ENCODE measurements around the gene CEP250. TPM values are rescaled to one million over a fixed set of nuclear protein-coding genes. Genes with fewer than 3 reads are reported as not detected.
"Not testable (repeated sequence)": the region's sequence is repeated elsewhere in the genome, so short reads cannot be mapped to it uniquely, and the experiment has no call there.

CEP250 gene
- total RNA-seq, 2 experiments from 2014 or later: 72.1 to 74.5 TPM

- Mint-ChIP-seq H3K27ac (no peak overlapping the region), H3K36me3 (ENCODE audit: low read depth) (peaks cover 64% of the 10 kb centered on the region), H3K27me3 (ENCODE audit: low read depth) (no peaks in the 10 kb centered on the region), H3K4me1 (ENCODE audit: low read depth) (peaks cover 38% of the 10 kb centered on the region), H3K9me3 (ENCODE audit: insufficient read depth) (no peaks in the 10 kb centered on the region), H3K4me3 (no peak overlapping the region)
- ATAC-seq: no peak
- ChIA-PET POLR2A (interaction anchor here (1.5 kb wide), 1 partner anchor 18 kb away, joined by 4 read pairs; no protein-coding TSS in a partner anchor), CTCF (interaction anchor here (1.3 kb wide), 1 partner anchor 29 kb away, joined by 3 read pairs; no protein-coding TSS in a partner anchor)
- DNase-seq: no peak
Measured at GRCh38 chr20:35508493-35509218, 53.3 kb downstream of the CEP250 start.

GRCh38 chr20:35510951-35511735 lies 55.7 kb downstream of the CEP250 start:
- ChIA-PET CTCF (interaction anchor here (0.5 to 0.9 kb wide), 2 partner anchors 48 to 444 kb away, joined by 3 read pairs; partner anchors contain the start of gene SCAND1), POLR2A (interaction anchor here (0.7 to 1.4 kb wide), 2 partner anchors 20 to 56 kb away, joined by 3 to 8 read pairs; no protein-coding TSS in a partner anchor)
- no peaks in the 10 kb centered on the region for H3K27me3 Mint-ChIP-seq (ENCODE audit: low read depth)
- no peak overlapping the region for H3K4me3 Mint-ChIP-seq
- H3K36me3 Mint-ChIP-seq (ENCODE audit: low read depth): peaks cover 52% of the 10 kb centered on the region
- H3K27ac Mint-ChIP-seq: no peak overlapping the region
- peaks cover 15% of the 10 kb centered on the region for H3K4me1 Mint-ChIP-seq (ENCODE audit: low read depth)
- no peak for DNase-seq
- ATAC-seq: no peak
- H3K9me3 Mint-ChIP-seq (ENCODE audit: insufficient read depth): no peaks in the 10 kb centered on the region

GRCh38 chr20:35511814-35512420 lies 56.5 kb downstream of the CEP250 start:
- no peaks in the 10 kb centered on the region for H3K9me3 Mint-ChIP-seq (ENCODE audit: insufficient read depth)
- ATAC-seq (no peak), DNase-seq (no peak)
- peaks cover 45% of the 10 kb centered on the region for H3K36me3 Mint-ChIP-seq (ENCODE audit: low read depth)
- ChIA-PET POLR2A (no interaction called here), CTCF (no interaction called here)
- no peak overlapping the region for H3K27ac Mint-ChIP-seq
- H3K4me3 Mint-ChIP-seq: no peak overlapping the region
- H3K4me1 Mint-ChIP-seq (ENCODE audit: low read depth): peaks cover 7% of the 10 kb centered on the region
- no peaks in the 10 kb centered on the region for H3K27me3 Mint-ChIP-seq (ENCODE audit: low read depth)

GRCh38 chr20:35514371-35514932 lies 59.1 kb downstream of the CEP250 start:
- ATAC-seq (no peak), DNase-seq (no peak)
- no peak overlapping the region for H3K4me3 Mint-ChIP-seq
- no peaks in the 10 kb centered on the region for H3K4me1 Mint-ChIP-seq (ENCODE audit: low read depth)
- peaks cover 28% of the 10 kb centered on the region for H3K36me3 Mint-ChIP-seq (ENCODE audit: low read depth)
- H3K27me3 Mint-ChIP-seq (ENCODE audit: low read depth): no peaks in the 10 kb centered on the region
- CTCF ChIA-PET: no interaction called here
- no peaks in the 10 kb centered on the region for H3K9me3 Mint-ChIP-seq (ENCODE audit: insufficient read depth)
- no peak overlapping the region for H3K27ac Mint-ChIP-seq
- POLR2A ChIA-PET: no interaction called here

- Mint-ChIP-seq H3K4me1 (ENCODE audit: low read depth) (no peaks in the 10 kb centered on the region), H3K4me3 (no peak overlapping the region), H3K27me3 (ENCODE audit: low read depth) (no peaks in the 10 kb centered on the region), H3K27ac (no peak overlapping the region), H3K9me3 (ENCODE audit: insufficient read depth) (no peaks in the 10 kb centered on the region), H3K36me3 (ENCODE audit: low read depth) (peaks cover 23% of the 10 kb centered on the region)
- DNase-seq (no peak), ATAC-seq (no peak)
- CTCF ChIA-PET: no interaction called here
- POLR2A ChIA-PET: interaction anchor here (0.9 kb wide), 1 partner anchor 12 kb away, joined by 4 read pairs; no protein-coding TSS in a partner anchor
Measured at GRCh38 chr20:35515341-35515740, 59.9 kb downstream of the CEP250 start.

- Mint-ChIP-seq H3K4me1 (ENCODE audit: low read depth) (no peaks in the 10 kb centered on the region), H3K27me3 (ENCODE audit: low read depth) (no peaks in the 10 kb centered on the region), H3K36me3 (ENCODE audit: low read depth) (peaks cover 20% of the 10 kb centered on the region), H3K27ac (no peak overlapping the region), H3K4me3 (no peak overlapping the region), H3K9me3 (ENCODE audit: insufficient read depth) (no peaks in the 10 kb centered on the region)
- POLR2A ChIA-PET: interaction anchor here (0.9 kb wide), 2 partner anchors 10 to 13 kb away, joined by 4 read pairs; no protein-coding TSS in a partner anchor
- ATAC-seq (no peak), DNase-seq (no peak)
- CTCF ChIA-PET: no interaction called here
Measured at GRCh38 chr20:35515949-35516645, 60.7 kb downstream of the CEP250 start.

- DNase-seq: no peak
- CTCF ChIA-PET: interaction anchor here (1.0 kb wide), 1 partner anchor 25 kb away, joined by 3 read pairs; no protein-coding TSS in a partner anchor
- no peak overlapping the region for H3K4me3 Mint-ChIP-seq
- no peaks in the 10 kb centered on the region for H3K27me3 Mint-ChIP-seq (ENCODE audit: low read depth)
- H3K36me3 Mint-ChIP-seq (ENCODE audit: low read depth): peaks cover 12% of the 10 kb centered on the region
- POLR2A ChIA-PET: interaction anchor here (1.2 kb wide), 1 partner anchor 27 kb away, joined by 3 read pairs; no protein-coding TSS in a partner anchor
- H3K9me3 Mint-ChIP-seq (ENCODE audit: insufficient read depth): no peaks in the 10 kb centered on the region
- no peak overlapping the region for H3K27ac Mint-ChIP-seq
- no peaks in the 10 kb centered on the region for H3K4me1 Mint-ChIP-seq (ENCODE audit: low read depth)
- no peak for ATAC-seq
Measured at GRCh38 chr20:35517125-35517524, 61.7 kb downstream of the CEP250 start.

- CTCF ChIA-PET: interaction anchor here (1.0 kb wide), 1 partner anchor 25 kb away, joined by 3 read pairs; no protein-coding TSS in a partner anchor
- H3K4me3 Mint-ChIP-seq; H3K9me3 Mint-ChIP-seq (ENCODE audit: insufficient read depth); DNase-seq; H3K36me3 Mint-ChIP-seq (ENCODE audit: low read depth); ATAC-seq; H3K27ac Mint-ChIP-seq; H3K27me3 Mint-ChIP-seq (ENCODE audit: low read depth); H3K4me1 Mint-ChIP-seq (ENCODE audit: low read depth): not testable (repeated sequence)
- POLR2A ChIA-PET: interaction anchor here (1.2 kb wide), 1 partner anchor 27 kb away, joined by 3 read pairs; no protein-coding TSS in a partner anchor
Measured at GRCh38 chr20:35517767-35518166, 62.4 kb downstream of the CEP250 start.

- H3K27me3 Mint-ChIP-seq (ENCODE audit: low read depth): no peaks in the 10 kb centered on the region
- H3K9me3 Mint-ChIP-seq (ENCODE audit: insufficient read depth): no peaks in the 10 kb centered on the region
- POLR2A ChIA-PET: no interaction called here
- DNase-seq (no peak), ATAC-seq (no peak)
- H3K36me3 Mint-ChIP-seq (ENCODE audit: low read depth): peaks cover 6% of the 10 kb centered on the region
- CTCF ChIA-PET: no interaction called here
- H3K4me3 Mint-ChIP-seq: no peak overlapping the region
- H3K4me1 Mint-ChIP-seq (ENCODE audit: low read depth): no peaks in the 10 kb centered on the region
- H3K27ac Mint-ChIP-seq: no peak overlapping the region
Measured at GRCh38 chr20:35518955-35519354, 63.6 kb downstream of the CEP250 start.

GRCh38 chr20:35523298-35523888 lies 68.0 kb downstream of the CEP250 start:
- H3K4me3 Mint-ChIP-seq: no peak overlapping the region
- POLR2A ChIA-PET: no interaction called here
- ATAC-seq: peak; percentile 73
- no peaks in the 10 kb centered on the region for H3K9me3 Mint-ChIP-seq (ENCODE audit: insufficient read depth)
- H3K27me3 Mint-ChIP-seq (ENCODE audit: low read depth): no peaks in the 10 kb centered on the region
- H3K4me1 Mint-ChIP-seq (ENCODE audit: low read depth): peaks cover 6% of the 10 kb centered on the region
- peak; percentile 42 for DNase-seq
- CTCF ChIA-PET: interaction anchor here (0.9 kb wide), 1 partner anchor 32 kb away, joined by 3 read pairs; no protein-coding TSS in a partner anchor
- H3K27ac Mint-ChIP-seq: no peak overlapping the region
- H3K36me3 Mint-ChIP-seq (ENCODE audit: low read depth): no peaks in the 10 kb centered on the region

- H3K27ac Mint-ChIP-seq: no peak overlapping the region
- H3K36me3 Mint-ChIP-seq (ENCODE audit: low read depth): no peaks in the 10 kb centered on the region
- peaks cover 6% of the 10 kb centered on the region for H3K4me1 Mint-ChIP-seq (ENCODE audit: low read depth)
- CTCF ChIA-PET: no interaction called here
- H3K9me3 Mint-ChIP-seq (ENCODE audit: insufficient read depth): no peaks in the 10 kb centered on the region
- no peaks in the 10 kb centered on the region for H3K27me3 Mint-ChIP-seq (ENCODE audit: low read depth)
- POLR2A ChIA-PET: no interaction called here
- no peak overlapping the region for H3K4me3 Mint-ChIP-seq
- DNase-seq: no peak
- no peak for ATAC-seq
Measured at GRCh38 chr20:35525639-35526038, 70.2 kb downstream of the CEP250 start.
